Hematopoietic multipotent progenitor cell treated with erythropoietin and hydrocortisone succinate and interleukin-3 and kit ligand, for 4 days (in vitro differentiated cells): ENCODE measurements around the gene PPP1R13B.
"Not testable (repeated sequence)": the region's sequence is repeated elsewhere in the genome, so short reads cannot be mapped to it uniquely, and the experiment has no call there.

Experiments
- DNase-seq: peaks from one replicate; pipeline ENCODE4 v3.0.0-alpha.2; 2015

The PPP1R13B gene

DNA sequence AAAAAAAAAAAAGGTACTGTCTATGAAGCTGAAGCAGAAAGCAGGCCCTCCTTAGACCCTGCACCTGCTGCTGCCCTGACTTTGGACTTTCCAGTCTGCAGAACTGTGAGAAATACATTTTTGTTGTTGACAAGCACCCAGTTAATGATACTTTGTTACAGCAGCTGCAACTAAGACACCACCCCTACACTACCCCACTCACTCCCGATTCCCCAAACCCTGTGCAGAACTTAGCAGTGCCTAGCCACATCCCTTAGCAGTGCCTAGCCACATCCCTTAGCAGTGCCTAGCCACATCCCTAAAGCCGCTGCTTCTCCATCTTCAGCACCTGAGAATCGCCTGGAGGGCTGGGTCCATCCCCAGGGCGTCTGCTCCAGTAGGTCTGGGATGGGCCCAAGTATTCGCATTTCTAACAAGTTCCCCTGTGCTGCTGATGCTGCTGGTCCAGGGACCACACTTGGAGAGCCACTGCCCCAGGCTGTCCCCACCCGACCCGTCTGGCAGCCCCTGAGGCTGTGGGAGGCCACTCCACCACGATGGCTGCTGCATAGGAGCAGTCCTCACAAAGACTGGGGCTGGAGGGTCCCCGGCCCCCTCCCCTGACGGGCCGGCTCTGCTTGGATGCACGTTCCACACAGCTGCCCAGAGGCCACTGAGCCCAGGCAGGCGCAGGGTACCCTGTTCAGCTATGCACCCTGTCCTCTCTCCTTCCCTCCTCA lies 10.8 kb upstream of the PPP1R13B start:
- DNase-seq: no peak

DNA sequence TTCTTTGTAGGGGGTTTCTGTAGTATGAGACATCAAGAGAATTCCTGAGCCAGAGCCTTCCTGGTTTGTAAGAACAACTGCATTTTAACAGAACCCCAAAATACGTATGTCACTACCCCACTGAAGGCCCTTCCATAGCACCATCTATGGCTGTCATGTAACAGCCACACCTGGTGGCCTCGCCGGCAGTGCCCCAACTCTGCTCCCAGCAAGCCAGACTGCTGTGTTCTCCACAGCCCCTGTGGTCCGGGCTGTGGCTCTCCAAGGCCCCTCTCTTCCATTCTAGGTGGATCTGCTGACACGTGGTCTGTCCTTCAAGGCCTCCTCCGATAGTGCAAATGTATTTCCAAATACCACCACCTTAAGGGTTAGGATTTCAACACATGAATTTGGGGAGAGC lies 9.9 kb upstream of the PPP1R13B start:
- no peak for DNase-seq

DNA sequence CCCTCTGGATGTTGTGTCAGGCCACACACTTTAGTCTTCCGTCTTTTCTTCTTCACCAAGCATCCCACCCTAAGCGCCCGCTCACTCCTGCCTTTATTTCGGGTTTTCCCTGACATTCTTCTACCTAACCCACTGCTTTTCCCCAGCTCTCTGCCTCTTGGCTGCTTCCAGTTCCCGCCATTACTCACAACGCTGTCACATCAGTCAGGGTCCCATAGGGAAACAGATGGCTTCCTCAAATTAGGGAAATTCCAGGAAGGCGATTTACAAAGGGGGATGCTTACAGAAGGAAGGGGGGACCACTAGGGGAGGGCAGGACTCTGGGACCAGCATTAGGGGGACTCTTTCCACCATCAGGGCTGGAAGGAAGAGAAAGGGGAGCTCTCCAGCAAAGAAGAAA lies 9.2 kb upstream of the PPP1R13B start:
- DNase-seq: no peak

DNA sequence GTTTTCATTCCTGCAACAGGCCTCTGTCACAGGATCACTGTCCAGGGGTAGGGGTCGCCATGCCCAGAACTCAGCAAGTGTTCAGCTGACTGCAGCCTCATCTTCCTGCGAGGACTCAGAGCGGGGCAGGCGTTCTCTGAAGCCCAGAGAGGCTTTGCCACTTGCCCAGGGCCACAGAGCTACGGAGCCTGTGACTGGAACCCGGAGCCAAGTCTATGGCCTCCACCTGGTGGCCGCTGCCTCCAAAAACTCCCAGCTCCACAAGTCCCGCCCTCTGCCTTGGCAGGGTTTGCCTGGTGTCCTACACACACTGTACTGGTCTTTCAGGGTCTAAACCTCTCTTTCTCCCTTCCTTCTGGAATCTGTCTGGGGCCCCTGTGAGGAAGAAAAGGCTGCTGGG lies 8.7 kb upstream of the PPP1R13B start:
- no peak for DNase-seq

DNA sequence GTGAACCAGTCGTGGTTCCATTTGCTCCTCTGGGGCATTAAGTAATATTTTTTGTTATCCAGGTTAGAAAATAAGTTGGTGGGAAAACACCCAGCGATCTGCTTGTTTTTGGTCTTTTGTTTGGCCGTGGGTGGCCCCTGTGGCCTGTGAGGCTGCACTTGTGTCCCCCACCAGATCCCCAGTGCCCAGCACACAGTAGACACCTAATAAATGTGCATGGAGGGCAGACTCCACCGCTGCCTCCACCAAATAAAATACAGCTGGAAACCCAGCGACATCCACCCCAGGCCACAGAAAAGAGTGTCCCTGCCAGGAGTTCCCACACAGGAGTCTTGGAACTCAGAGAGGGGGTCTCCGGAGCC lies 8.3 kb upstream of the PPP1R13B start:
- DNase-seq: no peak

DNA sequence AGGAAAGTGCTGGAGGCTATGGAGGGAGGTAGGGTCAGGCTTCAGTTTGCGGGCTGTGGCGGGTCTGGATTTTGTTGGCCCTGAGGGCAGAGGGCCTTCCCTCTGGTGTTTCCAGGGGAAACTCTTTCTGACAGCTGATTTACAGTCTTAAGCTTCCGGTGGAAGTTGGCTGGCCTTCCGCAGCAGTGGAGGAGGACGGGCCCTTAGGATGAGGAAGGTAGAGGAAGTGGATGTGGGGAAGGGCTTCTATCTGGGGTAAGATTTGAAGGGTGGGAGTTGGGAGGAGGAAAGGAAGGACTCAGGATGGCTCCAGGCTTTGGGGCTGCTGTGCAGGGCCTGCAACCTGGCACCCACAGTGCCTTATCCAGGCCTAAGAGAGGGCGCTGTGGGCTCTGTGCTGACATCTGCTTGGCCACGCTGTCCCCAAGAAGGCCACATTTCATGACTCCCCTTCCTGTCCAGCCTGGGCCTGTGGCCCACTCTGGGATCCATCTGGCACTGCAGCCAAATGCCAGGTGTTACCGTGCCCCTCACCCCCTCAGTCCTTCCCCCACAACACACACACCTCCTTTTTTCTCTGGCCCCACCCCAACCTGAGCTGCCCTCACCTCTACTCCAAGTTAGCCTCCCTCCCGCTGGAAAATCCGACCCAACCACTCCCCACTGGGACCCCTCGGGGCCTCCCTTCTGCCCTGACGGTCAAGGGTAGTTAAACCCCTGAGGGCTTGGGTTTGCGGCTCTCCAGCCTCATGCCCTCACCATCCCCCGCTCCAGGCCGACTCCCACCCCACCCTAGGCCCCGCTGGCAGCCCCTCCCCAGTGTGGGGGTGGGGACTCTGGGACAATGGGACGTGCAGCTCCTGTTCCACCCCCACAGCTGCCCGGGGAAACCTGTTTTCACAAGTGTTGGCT lies 7.7 kb upstream of the PPP1R13B start:
- DNase-seq: no peak

DNA sequence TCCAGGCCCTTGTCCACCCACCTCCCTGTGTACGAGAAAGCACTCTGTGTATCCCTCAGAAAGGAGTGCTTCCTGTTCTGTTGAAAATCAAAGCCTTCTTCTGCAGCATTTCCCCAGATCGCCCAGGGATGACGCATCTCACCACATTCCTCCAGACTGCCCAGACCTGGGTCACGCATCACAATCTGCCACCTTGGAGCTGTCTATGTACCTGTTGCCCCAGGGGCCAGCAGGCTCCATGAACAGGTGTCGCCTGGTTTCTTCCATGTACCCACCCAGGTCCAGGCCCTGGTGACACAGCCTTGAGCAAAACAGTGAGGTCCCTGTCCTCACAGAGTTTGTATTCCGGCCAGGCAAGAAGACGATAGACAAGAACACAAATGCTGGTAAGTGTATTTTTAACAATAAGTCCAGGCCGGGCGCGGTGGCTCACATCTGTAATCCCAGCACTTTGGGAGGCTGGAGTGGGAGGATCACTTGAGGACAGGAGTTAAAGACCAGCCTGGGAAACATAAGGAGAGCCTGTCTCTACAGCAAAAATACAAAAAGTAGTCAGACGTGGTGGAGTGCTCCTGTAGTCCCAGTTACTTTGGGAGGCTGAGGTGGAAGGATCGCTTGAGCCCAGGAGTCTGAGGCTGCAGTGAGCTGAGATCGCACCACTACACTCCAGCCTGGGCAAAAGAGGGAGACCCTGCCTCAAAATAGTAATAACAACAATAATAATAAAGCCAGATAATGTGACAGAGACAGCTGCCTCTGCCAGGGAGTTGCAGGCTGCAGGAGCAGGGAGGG lies 6.8 kb upstream of the PPP1R13B start:
- no peak for DNase-seq

DNA sequence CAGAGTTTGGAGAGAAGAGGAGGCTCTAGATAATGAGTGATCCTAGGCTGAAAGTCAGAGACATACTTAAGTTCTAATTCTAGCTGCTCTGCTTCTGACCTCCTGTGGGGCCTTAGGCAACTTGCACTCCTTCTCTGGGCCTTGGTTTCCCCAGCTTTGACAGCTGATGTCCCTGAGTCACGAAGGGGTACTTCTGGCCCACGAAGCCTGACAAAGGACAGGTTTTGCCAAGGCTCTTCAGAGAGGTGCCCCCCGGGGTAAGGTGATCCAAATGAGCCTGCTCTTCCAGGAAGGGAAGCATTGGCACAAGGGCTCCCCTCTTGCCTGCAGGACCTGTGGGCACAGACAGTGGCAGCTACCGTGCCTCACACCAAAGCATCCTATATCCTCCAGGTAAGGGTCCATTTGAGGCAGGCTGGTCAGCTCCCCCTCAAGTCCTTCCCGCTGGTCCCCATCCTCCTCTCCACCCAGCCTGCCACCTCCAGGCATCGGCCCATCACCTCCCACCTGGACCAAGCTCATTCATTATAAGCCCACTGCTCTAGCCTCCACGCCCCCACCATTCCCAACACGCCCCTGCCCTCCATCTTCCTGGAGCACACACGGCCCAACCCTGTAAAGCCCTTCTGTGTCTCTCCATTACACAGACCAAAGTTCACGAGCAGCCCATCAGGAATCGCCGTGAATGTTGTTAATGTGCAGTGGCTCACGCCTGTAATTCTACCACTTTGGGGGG lies 1.9 kb upstream of the PPP1R13B start:
- DNase-seq: no peak

DNA sequence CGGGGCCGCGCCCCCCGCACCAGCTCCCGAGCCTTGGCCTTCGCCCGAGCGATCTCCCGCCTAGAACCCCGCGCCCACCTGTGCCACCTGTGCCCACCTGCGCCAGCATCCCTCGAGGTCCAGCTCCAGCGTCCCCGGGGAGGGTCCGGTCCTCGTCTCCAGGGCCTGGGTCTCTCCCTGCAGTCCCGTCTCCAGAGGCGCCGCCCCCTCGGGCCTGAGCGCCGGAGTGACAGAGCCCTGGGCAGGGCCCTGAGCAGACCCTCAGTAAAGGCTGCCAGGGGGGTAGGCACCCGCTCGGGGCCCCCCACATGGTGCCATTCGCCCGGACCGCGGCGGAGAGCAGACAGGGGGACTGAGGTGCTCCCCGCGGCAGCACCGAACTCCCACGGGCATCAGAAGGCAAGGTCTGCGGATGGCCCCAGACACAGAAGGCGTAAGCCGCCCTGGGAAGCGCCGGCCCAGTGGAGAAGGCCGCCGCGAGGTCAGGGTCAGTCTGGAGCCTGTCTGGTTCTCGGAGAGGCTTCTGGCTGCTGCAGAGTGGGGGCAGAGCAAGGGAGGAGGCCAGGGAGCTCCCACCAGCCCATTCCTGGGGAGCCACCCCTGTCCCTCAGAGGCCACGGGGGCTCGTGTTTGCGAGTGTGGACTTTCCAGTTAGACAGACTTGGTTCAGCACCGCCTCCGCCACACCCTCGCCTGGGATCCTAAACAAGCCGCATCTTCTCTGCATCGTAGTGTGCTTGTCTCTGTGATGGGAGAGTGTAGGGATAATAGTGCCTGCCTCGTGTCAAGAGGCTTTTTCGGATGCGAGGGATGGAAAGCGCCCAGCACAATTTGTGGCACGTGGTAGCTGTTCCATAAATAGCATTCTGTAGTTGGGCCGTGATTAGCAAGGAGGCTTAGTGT lies 1.1 kb upstream of the PPP1R13B start:
- no peak for DNase-seq

DNA sequence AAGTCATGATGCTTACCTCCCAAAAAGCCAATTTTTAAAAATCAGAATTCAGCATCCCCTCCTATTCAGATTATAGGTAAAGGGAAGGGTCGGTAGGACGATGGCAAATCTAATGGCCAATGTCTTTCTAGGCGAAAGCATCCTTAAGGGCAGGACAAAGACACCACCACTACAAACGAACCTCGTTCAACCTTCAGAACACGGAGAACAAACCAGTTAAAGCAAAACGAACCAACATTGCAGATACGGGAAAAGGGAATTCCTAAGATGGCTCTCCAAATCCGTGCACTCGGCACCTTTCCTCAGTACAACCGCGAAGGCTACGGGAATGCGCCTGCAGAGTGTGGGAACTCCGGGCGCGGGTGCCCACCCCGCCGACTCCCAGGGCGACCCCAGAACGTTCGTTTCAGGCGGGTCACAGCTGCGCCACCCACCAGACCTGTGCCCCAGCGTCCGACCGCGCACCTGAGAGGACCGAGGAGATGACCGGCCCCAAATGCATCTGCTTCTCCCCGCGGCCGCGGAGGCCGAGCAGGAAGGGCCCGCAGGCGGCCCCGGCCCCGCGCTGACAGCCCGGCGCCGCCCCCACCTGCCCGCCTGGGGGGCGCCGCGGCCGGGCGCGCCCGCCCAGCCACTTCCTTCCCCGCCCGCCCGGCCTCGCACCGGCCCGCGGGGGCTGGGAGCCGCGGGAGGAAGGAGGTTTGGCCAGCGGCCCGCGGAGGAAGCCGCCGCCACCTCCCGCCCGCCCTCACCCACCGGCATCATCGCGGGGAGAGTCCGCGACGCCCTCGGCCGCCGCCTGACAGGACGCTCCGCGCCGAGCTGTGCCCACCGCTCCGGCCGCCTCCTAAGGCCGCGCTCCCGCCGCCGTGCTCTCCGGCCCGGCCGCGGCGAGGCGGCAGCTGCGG lies 578 bp downstream of the PPP1R13B start:
- peak; percentile 24 for DNase-seq

DNA sequence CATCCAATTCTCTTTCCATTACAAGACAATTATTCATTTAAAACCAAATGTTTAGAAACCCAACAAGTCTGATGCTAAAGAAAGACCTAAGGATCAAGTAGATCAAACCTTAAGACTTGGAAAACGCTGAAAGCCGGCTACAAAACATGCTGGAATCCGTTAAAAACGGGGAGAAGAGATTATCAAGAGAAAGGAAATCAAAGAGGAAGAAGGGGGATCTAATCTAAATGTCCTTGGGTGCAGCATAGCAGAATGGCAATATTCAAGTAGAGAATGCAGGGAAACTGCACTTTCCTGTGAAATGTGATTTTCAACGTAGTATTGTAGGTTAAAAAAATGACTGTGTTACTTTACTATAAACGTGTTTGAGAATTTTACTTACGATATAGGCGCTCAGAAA lies 1.3 kb downstream of the PPP1R13B start:
- DNase-seq: no peak

DNA sequence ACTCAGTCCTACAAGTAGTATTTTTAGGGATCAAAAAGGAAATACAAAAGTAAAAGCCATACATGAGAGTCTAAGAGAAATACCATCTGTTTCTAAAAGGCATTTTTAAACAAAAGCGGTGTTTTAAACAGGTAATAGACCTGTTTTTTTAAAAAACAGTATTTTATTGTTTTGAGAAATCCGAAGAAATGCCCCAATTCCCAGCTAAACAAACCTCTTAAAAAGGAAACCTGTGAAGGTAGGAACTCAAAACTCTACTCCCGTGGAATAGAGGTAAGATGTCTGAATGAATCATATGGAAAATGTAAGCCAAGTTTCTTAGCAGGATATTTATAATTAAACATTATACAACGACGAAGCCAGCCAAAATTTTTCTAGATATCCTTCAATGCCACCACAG lies 2.0 kb downstream of the PPP1R13B start:
- DNase-seq: no peak

DNA sequence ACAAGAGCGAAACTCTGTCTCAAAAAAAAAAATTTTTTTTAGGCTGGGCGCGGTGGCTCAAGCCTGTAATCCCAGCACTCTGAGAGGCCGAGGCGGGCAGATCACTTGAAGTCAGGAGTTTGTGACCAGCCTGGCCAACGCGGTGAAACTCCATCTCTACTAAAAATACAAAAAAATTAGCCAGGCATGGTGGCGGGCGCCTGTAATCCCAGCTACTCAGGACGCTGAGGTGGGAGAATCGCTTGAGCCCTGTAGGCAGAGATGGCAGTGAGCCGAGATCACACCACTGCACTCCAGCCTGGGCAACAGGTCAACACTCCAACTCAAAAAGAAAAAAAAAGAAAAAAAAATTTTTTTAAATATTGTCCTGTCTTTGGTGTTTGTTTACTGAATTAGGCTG lies 6.1 kb downstream of the PPP1R13B start:
- not testable (repeated sequence) for DNase-seq

DNA sequence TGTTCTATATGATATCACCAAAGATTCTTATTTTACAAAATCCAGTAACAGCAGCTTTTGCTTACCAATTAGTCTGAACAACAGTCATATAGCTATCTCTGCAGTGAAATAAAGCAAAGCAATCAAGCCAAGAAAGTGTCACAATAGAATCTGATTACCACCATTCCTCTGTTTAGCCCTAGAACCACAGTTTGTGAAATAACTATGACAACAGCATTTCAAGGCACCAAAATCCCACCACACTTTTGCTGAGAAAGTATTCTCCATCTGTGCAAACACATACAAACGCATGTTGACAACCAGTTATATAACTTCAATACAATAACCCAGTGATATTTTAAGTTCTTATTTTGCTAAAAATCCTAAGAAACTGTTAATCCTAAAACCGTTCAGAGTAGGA lies 7.4 kb downstream of the PPP1R13B start:
- no peak for DNase-seq

DNA sequence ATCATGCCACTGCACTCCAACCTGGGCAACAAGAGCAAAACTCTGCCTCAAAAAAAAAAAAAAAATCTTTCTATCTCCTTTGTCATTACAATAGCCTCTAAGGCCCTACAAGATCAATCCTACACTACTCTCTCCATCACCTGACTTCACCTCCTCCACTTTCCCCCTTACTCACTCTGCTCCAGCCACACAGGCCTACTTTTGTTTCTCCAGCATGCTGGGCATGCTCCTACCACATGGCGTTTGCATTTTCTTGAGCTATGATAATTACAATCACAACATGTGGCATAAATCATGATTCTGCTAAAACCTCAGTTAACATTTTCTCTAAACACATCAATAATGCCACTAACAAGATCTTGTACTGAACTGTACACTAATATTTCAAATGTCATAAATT lies 7.8 kb downstream of the PPP1R13B start:
- no peak for DNase-seq

DNA sequence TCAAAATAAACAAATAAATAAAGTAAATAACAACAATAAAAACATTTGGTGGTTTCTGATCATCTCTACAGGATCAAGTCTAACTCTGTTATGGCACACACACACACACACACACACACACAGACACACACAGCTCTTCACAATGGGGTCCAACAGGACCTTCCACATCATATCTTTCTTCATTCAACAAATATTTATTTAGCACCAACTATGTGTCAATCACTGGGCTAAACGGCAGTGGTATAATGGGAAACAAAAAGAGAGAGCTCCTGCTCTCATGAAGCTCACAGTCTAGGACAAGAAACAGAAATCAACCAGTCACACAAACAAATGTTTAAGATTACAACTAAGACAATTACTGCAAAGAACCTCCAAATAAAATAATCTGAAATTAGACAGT lies 9.3 kb downstream of the PPP1R13B start:
- no peak for DNase-seq

DNA sequence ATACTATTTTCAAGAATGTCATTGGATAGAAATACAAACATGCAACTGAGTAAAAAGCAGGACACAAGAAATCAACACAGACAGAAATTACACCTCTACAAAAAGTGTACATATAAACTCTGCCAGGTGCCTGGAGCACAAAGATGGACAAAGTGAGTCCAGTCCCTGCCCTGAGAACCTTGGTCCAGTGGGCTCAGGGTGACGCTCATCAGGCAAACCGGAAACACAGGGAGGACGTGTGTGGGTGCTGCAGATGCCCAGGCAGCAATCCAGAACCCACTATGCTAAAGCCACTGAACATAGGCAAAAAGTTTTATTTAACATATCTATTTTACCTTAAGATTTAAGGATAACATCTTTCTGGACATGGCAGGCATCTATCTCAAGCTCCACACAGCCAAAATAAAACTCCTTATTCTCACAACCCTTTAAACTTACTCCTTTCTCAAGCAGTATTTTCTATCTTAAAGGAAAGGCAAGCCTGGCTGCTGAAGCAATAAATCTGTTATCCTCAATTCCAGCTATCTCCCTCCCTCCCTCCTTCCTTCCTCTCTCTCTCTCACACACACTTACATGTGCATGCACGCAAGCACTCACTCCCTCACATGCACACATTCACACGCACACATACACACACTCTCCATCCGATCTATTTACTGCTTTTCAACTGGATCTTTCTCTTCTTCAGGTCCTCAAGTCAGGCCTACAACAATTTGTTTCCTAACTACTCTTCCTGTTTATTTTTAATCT lies 10.2 kb downstream of the PPP1R13B start:
- DNase-seq: no peak

DNA sequence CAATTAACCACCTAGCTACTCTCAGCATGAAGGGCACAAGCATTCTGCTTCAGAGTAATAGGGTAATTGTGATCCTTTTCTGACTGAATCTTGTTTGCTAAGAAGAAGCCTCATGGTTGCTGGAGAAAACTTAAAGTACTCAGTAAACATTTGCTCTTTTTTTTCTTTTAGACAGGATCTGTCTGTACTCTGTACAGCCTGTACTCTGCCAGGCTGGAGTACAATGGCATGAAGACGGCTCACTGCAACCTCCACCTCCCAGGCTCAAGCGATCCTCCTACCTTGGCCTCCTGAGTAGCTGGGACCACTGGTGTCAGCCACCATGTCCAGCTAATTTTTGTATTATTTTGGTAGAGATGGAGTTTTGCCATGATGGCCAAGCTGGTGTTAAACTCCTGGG lies 12.4 kb downstream of the PPP1R13B start:
- no peak for DNase-seq

DNA sequence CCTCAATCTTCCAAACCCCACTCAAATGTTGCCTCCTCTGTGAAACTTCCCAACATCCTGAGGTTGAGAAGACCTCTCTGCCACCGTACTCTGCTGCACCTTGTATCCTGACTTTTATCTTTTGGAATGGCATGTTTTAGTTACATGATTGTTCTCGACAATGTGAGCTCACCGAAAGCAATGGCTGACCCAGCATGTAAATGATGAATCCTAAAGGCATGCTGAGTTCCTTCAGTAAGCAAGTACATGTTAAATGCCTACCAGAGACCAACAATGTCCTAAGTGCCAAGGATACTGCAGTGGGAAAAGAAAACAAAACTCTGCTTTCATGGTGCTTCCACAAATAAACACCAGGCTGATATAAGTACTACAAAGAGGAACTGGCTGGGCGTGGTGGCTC lies 13.7 kb downstream of the PPP1R13B start:
- no peak for DNase-seq

DNA sequence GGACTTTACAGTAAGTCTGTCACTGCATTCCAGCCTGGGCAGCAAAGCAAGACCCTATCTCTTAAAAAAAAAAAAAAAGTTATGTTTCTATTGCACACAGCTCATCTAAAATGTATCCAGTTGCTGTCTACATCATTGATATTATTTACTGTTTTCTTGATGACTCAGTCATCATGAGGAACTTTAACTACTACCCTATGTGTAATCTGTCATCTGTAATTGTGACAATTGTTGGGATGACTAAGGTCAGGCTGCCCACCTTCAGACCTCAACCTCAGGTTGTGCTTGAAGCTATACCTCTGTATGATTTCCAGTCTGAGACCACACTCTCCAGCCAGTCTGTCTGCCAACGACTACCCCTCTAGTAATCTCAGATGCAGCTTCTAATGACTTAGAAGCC lies 15.3 kb downstream of the PPP1R13B start:
- DNase-seq: no peak
